ENCODE results near the gene FIG4.

The FIG4 gene

DNA sequence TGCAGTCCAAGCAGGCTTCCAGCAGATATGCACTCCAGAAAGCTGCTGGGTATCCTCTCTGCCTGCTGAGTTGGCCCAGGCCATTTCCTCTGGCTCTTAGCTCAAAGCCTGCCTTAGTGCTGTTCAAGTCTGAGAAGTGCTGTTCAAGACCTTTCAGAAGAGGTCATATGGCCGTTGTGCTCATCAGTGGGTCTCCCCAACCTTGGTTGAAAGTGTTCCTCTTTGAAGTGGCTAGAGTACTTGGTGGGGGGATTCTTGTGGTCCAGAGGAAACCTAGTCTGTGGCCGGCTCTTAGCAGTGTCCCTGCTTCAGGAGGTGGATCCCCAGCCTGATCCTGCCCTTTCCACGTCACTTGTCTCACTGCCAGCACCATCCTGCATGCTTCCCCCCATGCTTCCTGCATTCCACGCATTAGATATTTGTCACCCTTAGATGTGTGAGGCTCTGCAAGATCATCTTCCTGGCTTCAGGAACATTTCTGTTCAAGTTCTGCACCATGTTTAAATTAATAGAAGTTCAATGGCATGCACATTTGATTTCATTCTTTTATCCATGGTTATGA, 105.0 kb downstream of the FIG4 start:
- TF ChIP-seq, protein P1, sequence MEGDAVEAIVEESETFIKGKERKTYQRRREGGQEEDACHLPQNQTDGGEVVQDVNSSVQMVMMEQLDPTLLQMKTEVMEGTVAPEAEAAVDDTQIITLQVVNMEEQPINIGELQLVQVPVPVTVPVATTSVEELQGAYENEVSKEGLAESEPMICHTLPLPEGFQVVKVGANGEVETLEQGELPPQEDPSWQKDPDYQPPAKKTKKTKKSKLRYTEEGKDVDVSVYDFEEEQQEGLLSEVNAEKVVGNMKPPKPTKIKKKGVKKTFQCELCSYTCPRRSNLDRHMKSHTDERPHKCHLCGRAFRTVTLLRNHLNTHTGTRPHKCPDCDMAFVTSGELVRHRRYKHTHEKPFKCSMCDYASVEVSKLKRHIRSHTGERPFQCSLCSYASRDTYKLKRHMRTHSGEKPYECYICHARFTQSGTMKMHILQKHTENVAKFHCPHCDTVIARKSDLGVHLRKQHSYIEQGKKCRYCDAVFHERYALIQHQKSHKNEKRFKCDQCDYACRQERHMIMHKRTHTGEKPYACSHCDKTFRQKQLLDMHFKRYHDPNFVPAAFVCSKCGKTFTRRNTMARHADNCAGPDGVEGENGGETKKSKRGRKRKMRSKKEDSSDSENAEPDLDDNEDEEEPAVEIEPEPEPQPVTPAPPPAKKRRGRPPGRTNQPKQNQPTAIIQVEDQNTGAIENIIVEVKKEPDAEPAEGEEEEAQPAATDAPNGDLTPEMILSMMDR (IDR thresholded peaks at IDR 0.05; ENCODE audit: low read depth, low read length, poor library complexity, severe bottlenecking), result no peak
- TF ChIP-seq EZH2phosphoT487 (IDR thresholded peaks at IDR 0.05; ENCODE audit: borderline replicate concordance, low read length), result no peak
- Histone ChIP-seq H4K20me1 (ENCODE audit: control insufficient read depth, insufficient read depth, low read depth, low read length) (no peaks in the 10 kb centered on the region), H3K79me2 (ENCODE audit: control insufficient read depth, low read length) (no peaks in the 10 kb centered on the region)

DNA sequence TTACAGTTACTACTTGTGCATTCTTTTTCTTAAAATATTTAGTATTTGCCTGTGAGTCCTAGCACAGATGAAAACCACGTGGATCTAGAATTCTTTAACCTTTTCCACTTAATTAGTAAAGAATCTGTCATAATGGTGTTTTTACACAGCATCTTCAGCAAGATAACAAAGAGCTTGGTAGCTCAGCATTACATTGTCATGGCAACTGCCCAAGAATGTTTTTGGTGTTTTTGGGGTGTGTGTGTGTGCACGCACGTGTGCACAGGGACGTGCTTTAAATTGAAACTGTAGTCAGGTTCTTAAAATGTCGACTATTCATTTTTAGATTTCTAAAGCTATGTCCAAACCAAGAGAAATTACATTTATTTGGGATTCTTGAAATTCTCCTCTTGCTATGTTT, 108.0 kb downstream of the FIG4 start:
- no peak overlapping the region for H3K4me3 ChIP-seq (ENCODE audit: low read length)
- H3K4me2 ChIP-seq (ENCODE audit: low read length), result no peak overlapping the region
- no peaks in the 10 kb centered on the region for H3K27me3 ChIP-seq (ENCODE audit: control insufficient read depth, low read length)
- H3K27ac ChIP-seq (ENCODE audit: low read depth, low read length), result no peak overlapping the region
- peaks cover 13% of the 10 kb centered on the region for H3K4me1 ChIP-seq (ENCODE audit: control insufficient read depth, low read length)
- TF ChIP-seq, protein P1 (IDR thresholded peaks at IDR 0.05; ENCODE audit: low read depth, low read length, poor library complexity, severe bottlenecking), result no peak
- TF ChIP-seq EZH2phosphoT487 (IDR thresholded peaks at IDR 0.05; ENCODE audit: borderline replicate concordance, low read length), result no peak
- H3K9me2 ChIP-seq (replicated peaks; ENCODE audit: control insufficient read depth, low read length), result no peaks in the 10 kb centered on the region
- no peaks in the 10 kb centered on the region for H3K79me2 ChIP-seq (ENCODE audit: control insufficient read depth, low read length)
- H3K36me3 ChIP-seq (ENCODE audit: control insufficient read depth, low read length), result no peaks in the 10 kb centered on the region
- H3F3A ChIP-seq (ENCODE audit: control insufficient read depth, insufficient read depth), result no peaks in the 10 kb centered on the region
- no peaks in the 10 kb centered on the region for H4K20me1 ChIP-seq (ENCODE audit: control insufficient read depth, insufficient read depth, low read depth, low read length)
- H3K9me3 ChIP-seq (ENCODE audit: control insufficient read depth, insufficient read depth, low read length), result no peaks in the 10 kb centered on the region

More for the DNA sequence above, 105.0 kb downstream of the FIG4 start:
- Histone ChIP-seq H3F3A (ENCODE audit: control insufficient read depth, insufficient read depth) (no peaks in the 10 kb centered on the region), H3K9me3 (ENCODE audit: control insufficient read depth, insufficient read depth, low read length) (no peaks in the 10 kb centered on the region), H3K27ac (ENCODE audit: low read depth, low read length) (no peak overlapping the region), H3K9me2 (replicated peaks; ENCODE audit: control insufficient read depth, low read length) (no peaks in the 10 kb centered on the region), H3K36me3 (ENCODE audit: control insufficient read depth, low read length) (no peaks in the 10 kb centered on the region), H3K4me1 (ENCODE audit: control insufficient read depth, low read length) (peaks cover 23% of the 10 kb centered on the region), H3K4me2 (ENCODE audit: low read length) (no peak overlapping the region), H3K27me3 (ENCODE audit: control insufficient read depth, low read length) (no peaks in the 10 kb centered on the region), H3K4me3 (ENCODE audit: low read length) (no peak overlapping the region)

DNA sequence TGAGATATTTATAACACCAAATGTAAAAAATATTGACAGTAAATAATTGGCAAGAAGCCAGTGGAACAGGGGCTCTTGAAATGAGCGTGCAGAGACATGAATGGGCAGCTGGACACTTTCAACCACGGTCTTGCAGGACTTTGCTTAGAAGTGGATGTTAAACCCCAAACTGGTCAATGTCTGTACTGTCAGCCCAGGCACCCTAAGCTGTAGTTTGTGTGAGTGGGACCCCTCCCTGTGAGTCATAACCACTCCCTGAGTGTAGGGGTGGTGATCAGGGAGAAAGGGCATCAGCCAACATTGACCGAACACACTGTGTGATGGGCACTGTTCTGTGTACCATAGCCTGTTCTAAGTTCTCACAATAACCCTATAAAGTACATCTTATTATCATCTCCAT, 108.6 kb downstream of the FIG4 start:
- Histone ChIP-seq H3K79me2 (ENCODE audit: control insufficient read depth, low read length) (no peaks in the 10 kb centered on the region), H3K9me2 (replicated peaks; ENCODE audit: control insufficient read depth, low read length) (no peaks in the 10 kb centered on the region), H3K36me3 (ENCODE audit: control insufficient read depth, low read length) (no peaks in the 10 kb centered on the region), H3K4me3 (ENCODE audit: low read length) (no peak overlapping the region), H3F3A (ENCODE audit: control insufficient read depth, insufficient read depth) (no peaks in the 10 kb centered on the region), H3K4me2 (ENCODE audit: low read length) (no peak overlapping the region), H3K27me3 (ENCODE audit: control insufficient read depth, low read length) (no peaks in the 10 kb centered on the region), H3K9me3 (ENCODE audit: control insufficient read depth, insufficient read depth, low read length) (no peaks in the 10 kb centered on the region), H3K27ac (ENCODE audit: low read depth, low read length) (no peak overlapping the region), H3K4me1 (ENCODE audit: control insufficient read depth, low read length) (peaks cover 8% of the 10 kb centered on the region), H4K20me1 (ENCODE audit: control insufficient read depth, insufficient read depth, low read depth, low read length) (no peaks in the 10 kb centered on the region)
- no peak for TF ChIP-seq EZH2phosphoT487 (IDR thresholded peaks at IDR 0.05; ENCODE audit: borderline replicate concordance, low read length)
- TF ChIP-seq, protein P1 (IDR thresholded peaks at IDR 0.05; ENCODE audit: low read depth, low read length, poor library complexity, severe bottlenecking), result no peak
